GM18502 (cell line): ENCODE measurements around the gene EPS8L1.
A peak's percentile ranks its signal among the peaks of the same experiment; 100 is the strongest.
"Not testable (repeated sequence)": the region's sequence is repeated elsewhere in the genome, so short reads cannot be mapped to it uniquely, and the experiment has no call there.

ENCODE experiments used
- ATAC-seq: cut with Tn5 transposase; IDR thresholded peaks from one replicate; pipeline ENCODE4 v1.9.1; 2021; ENCODE audit warnings: mild to moderate bottlenecking; ENCODE audit not compliant: unreplicated experiment, poor library complexity

EPS8L1 gene

GRCh38 chr19:55048446-55048845, 27.2 kb upstream of the EPS8L1 start:
- ATAC-seq, result no peak

GRCh38 chr19:55050749-55051532, 24.7 kb upstream of the EPS8L1 start:
- ATAC-seq, result no peak

GRCh38 chr19:55053735-55054134, 21.9 kb upstream of the EPS8L1 start:
- ATAC-seq, result no peak

GRCh38 chr19:55056827-55057226, 18.8 kb upstream of the EPS8L1 start:
- no peak for ATAC-seq

- ATAC-seq, result no peak
Observed at GRCh38 chr19:55058781-55059610, 16.7 kb upstream of the EPS8L1 start.

- ATAC-seq, result not testable (repeated sequence)
Observed at GRCh38 chr19:55060287-55060686, 15.4 kb upstream of the EPS8L1 start.

GRCh38 chr19:55062735-55063491, 12.8 kb upstream of the EPS8L1 start, which contains the start of gene RDH13:
RDH13 (minus strand) TSS chr19:55063148; CDS start chr19:55063032, 116 bp downstream.
- peak; percentile 93 for ATAC-seq

- ATAC-seq, result no peak
Observed at GRCh38 chr19:55063492-55063843, 12.2 kb upstream of the EPS8L1 start.

- ATAC-seq, result not testable (repeated sequence)
Observed at GRCh38 chr19:55065516-55065915, 10.2 kb upstream of the EPS8L1 start.

- ATAC-seq, result no peak
Observed at GRCh38 chr19:55066107-55066709, 9.5 kb upstream of the EPS8L1 start.

GRCh38 chr19:55067869-55068268, 7.8 kb upstream of the EPS8L1 start:
- ATAC-seq, result no peak

GRCh38 chr19:55068950-55069864, 6.5 kb upstream of the EPS8L1 start:
- no peak for ATAC-seq

GRCh38 chr19:55069865-55070197, 5.8 kb upstream of the EPS8L1 start:
- no peak for ATAC-seq

GRCh38 chr19:55070466-55071128, 5.1 kb upstream of the EPS8L1 start:
- no peak for ATAC-seq

- no peak for ATAC-seq
Observed at GRCh38 chr19:55071129-55071502, 4.6 kb upstream of the EPS8L1 start.

GRCh38 chr19:55071913-55072312, 3.8 kb upstream of the EPS8L1 start:
- ATAC-seq, result no peak

- no peak for ATAC-seq
Observed at GRCh38 chr19:55076321-55076720, 652 bp downstream of the EPS8L1 start.

GRCh38 chr19:55077106-55077505, 1.4 kb downstream of the EPS8L1 start:
- no peak for ATAC-seq

GRCh38 chr19:55078996-55079395, 3.3 kb downstream of the EPS8L1 start:
- ATAC-seq, result no peak
